Heart right ventricle (tissue), 16 donors: Measurements from ENCODE around the gene BTAF1. TPM values are rescaled to one million over a fixed set of nuclear protein-coding genes. Genes with fewer than 3 reads are reported as not detected.

Experiments
- ATAC-seq, 8 donors: fragments of 200-7000 bp; cut with Tn5 transposase; one replicate each; pipeline ENCODE4 v1.9.1; 2020; ENCODE audit warnings: mild to moderate bottlenecking in 8 of 8, moderate library complexity in 8 of 8, moderate number of reproducible peaks in 1 of 8
- DNase-seq, 2 donors: peaks; one replicate each; pipeline ENCODE4 v3.0.0-alpha.2; 2020
- H3K27ac ChIP-seq, 10 donors: fragments of 200-600 bp; sonication (generic) in 2 of 10; one replicate each; pipeline versions ENCODE4 v1.5.0 to v1.8.0; 2020 to 2022; ENCODE audit warnings: mild to moderate bottlenecking in 3 of 10
- H3K27me3 ChIP-seq, 7 donors: fragments of 200-600 bp; one replicate each; pipeline ENCODE4 v1.8.0; 2021 to 2022; ENCODE audit warnings: mild to moderate bottlenecking in 2 of 7
- H3K36me3 ChIP-seq, 9 donors: fragments of 200-600 bp; sonication (generic) in 1 of 9; one replicate each; pipeline versions ENCODE4 v1.5.0 to v1.8.0; 2020 to 2022; ENCODE audit warnings: mild to moderate bottlenecking in 2 of 9
- H3K4me1 ChIP-seq, 9 donors: fragments of 200-600 bp; sonication (generic) in 1 of 9; one replicate each; pipeline versions ENCODE4 v1.5.0 to v1.8.0; 2020 to 2022; ENCODE audit warnings: mild to moderate bottlenecking in 4 of 9
- H3K4me3 ChIP-seq, 10 donors: fragments of 200-600 bp; sonication (generic) in 2 of 10; one replicate each; pipeline versions ENCODE4 v1.5.0 to v1.8.0; 2020 to 2022; ENCODE audit warnings: mild to moderate bottlenecking in 7 of 10, moderate library complexity in 2 of 10
- H3K9me3 ChIP-seq, 11 donors: fragments of 200-600 bp in 10 of 11; sonication (generic) in 2 of 11; one replicate each; pipeline versions ENCODE4 v1.5.0 to v1.8.0; 2013 to 2022; ENCODE audit warnings: mild to moderate bottlenecking in 2 of 11, control low read depth in 1 of 11, moderate library complexity in 1 of 11
- CTCF ChIP-seq, 9 donors: fragments of 200-600 bp; sonication (generic) in 2 of 9; IDR thresholded peaks; one replicate each; pipeline versions ENCODE4 v1.5.0 to v1.8.0; 2021 to 2022; ENCODE audit warnings: antibody characterized with exemption in 9 of 9, mild to moderate bottlenecking in 5 of 9, moderate library complexity in 1 of 9
- WGBS, 2 donors: extraction: QIAGEN DNeasy Blood & Tissue Kit; methylation state at CpG; one replicate each; pipeline ENCODE4 v1.1.7; 2013; ENCODE audit warnings: inconsistent platforms in 1 of 2; 5-methylcytosine and 5-hydroxymethylcytosine counted together
- intact Hi-C, 10 donors: fragments of 100-400 bp; cut with DNase I; formaldehyde crosslinking; loops; one replicate each; pipeline versions ENCODE4 v1.11.1 to v1.14.2; 2022
- polyA plus RNA-seq, 2 donors: library from polyadenylated mRNA; stranded (reverse); fragments of 200-250 nt; gene quantifications; one replicate each; pipeline ENCODE4 v1.2.3, GENCODE V29; 2013
- total RNA-seq, 10 donors: library from RNA; stranded (reverse); fragmentation: NEBNext Ultra II Directional in 3 of 10; extraction: Animal tissue kit (Norgen Biotek cat#: 25700) in 3 of 10; gene quantifications; one replicate each; pipeline versions ENCODE4 v1.2.1 to v1.2.4, GENCODE V29; 2021 to 2023
- donor health status: Arrhythmogenic right ventricular cardiomyopathy.
- donor health status: ischemic (EF 13 %, LVEDD 7.1; RV severe dilation, severe dysfunction).
- donor health status: healthy with polysubstance abuse.
- donor health status: DM: no; HTN: yes; CAD: no.
- donor health status: DM: no; HTN: no; CAD: no.
- donor health status: ischemic (EF 25% LVEDD 6.9; RV normal size, moderate dysfunction).
- donor health status: ischemic (EF 25% LVEDD 5.7; RV mildly dilated, moderate dysfunction).
- donor health status: healthy.
- donor health status: DM: yes; HTN: yes; CAD: no.
- donor health status: Ischemic cardiomyopathy.
- donor health status: ischemic (EF 35%, LVEDD 5.7; RV mildly dilated, moderate dysfunction).
- donor health status: nonischemic (EF 11% LVEDD 7.7; RV severe dilation, severe dysfunction).
- donor health status: DM: yes; HTN: yes; CAD: no.
- donor health status: PGD.
- donor health status: ischemic (EF 29% LVEDD 5.4; RV normal size, mild dysfunction).
- donor health status: nonischemic (EF 23%, LVEDD 6.1; RV moderate dilation, normal function).

The BTAF1 gene
- total and polyA plus RNA-seq, 12 donors: 4.3 to 14.7 (median 12.2) TPM

GRCh38 chr10:91941426-91941825, 17.9 kb downstream of the BTAF1 start:
- Histone ChIP-seq H3K36me3 (peaks cover 0 to 83% (median 11%) of the 10 kb centered on the region in 9 donors), H3K27me3 (no peaks in the 10 kb centered on the region)
- 94 to 96% methylated on average over 1 of the region's 1 CpG for WGBS, 2 donors

GRCh38 chr10:91944880-91945630, 21.5 kb downstream of the BTAF1 start:
- no peaks in the 10 kb centered on the region for H3K9me3 ChIP-seq
- H3K27ac ChIP-seq: no peak overlapping the region
- TF ChIP-seq CTCF (IDR thresholded peaks at IDR 0.05): no peak
- ATAC-seq: no peak
- WGBS, 2 donors: 93 to 94% methylated on average over 5 of the region's 5 CpGs
- H3K4me3 ChIP-seq: no peak overlapping the region
- DNase-seq: no peak
- peaks cover 0 to 79% (median 5%) of the 10 kb centered on the region in 9 donors for H3K36me3 ChIP-seq
- no peaks in the 10 kb centered on the region for H3K4me1 ChIP-seq
- intact Hi-C loops: no loop called here
- no peaks in the 10 kb centered on the region for H3K27me3 ChIP-seq

More at GRCh38 chr10:91941426-91941825, 17.9 kb downstream of the BTAF1 start:
- no peak for TF ChIP-seq CTCF (IDR thresholded peaks at IDR 0.05)
- no peaks in the 10 kb centered on the region for H3K4me1 ChIP-seq
- intact Hi-C loops: no loop called here
- H3K9me3 ChIP-seq: no peaks in the 10 kb centered on the region
- no peak for DNase-seq
- no peak overlapping the region for H3K27ac ChIP-seq
- ATAC-seq: no peak
- no peak overlapping the region for H3K4me3 ChIP-seq

GRCh38 chr10:91953600-91954160, 30.1 kb downstream of the BTAF1 start:
- Histone ChIP-seq H3K27ac (no peak overlapping the region), H3K4me1 (no peaks in the 10 kb centered on the region), H3K27me3 (no peaks in the 10 kb centered on the region), H3K4me3 (no peak overlapping the region), H3K36me3 (peaks cover 0 to 95% (median 46%) of the 10 kb centered on the region in 9 donors), H3K9me3 (no peaks in the 10 kb centered on the region)
- DNase-seq: no peak
- intact Hi-C loops: no loop called here
- no peak for ATAC-seq
- WGBS, 2 donors: 95 to 97% methylated on average over 2 of the region's 2 CpGs
- no peak for TF ChIP-seq CTCF (IDR thresholded peaks at IDR 0.05)

GRCh38 chr10:91955114-91955513, 31.5 kb downstream of the BTAF1 start:
- intact Hi-C loops: no loop called here
- DNase-seq: no peak
- Histone ChIP-seq H3K9me3 (no peaks in the 10 kb centered on the region), H3K4me3 (no peak overlapping the region), H3K4me1 (no peaks in the 10 kb centered on the region), H3K27me3 (no peaks in the 10 kb centered on the region), H3K36me3 (peaks cover 0 to 100% (median 60%) of the 10 kb centered on the region in 9 donors), H3K27ac (no peak overlapping the region)
- no peak for ATAC-seq
- TF ChIP-seq CTCF (IDR thresholded peaks at IDR 0.05): no peak
- 90% methylated on average over 3 of the region's 3 CpGs for WGBS, 2 donors
